NOMO-1 treated with DMSO at 0.1 percent for 48 hours (cell line): ENCODE data around the gene CAV3.

Experiments used
- DNase-seq: peaks from one replicate; lab custom pipeline; 2025; ENCODE audit not compliant: unreplicated experiment; lab: John Stamatoyannopoulos, UW

Gene CAV3

DNA sequence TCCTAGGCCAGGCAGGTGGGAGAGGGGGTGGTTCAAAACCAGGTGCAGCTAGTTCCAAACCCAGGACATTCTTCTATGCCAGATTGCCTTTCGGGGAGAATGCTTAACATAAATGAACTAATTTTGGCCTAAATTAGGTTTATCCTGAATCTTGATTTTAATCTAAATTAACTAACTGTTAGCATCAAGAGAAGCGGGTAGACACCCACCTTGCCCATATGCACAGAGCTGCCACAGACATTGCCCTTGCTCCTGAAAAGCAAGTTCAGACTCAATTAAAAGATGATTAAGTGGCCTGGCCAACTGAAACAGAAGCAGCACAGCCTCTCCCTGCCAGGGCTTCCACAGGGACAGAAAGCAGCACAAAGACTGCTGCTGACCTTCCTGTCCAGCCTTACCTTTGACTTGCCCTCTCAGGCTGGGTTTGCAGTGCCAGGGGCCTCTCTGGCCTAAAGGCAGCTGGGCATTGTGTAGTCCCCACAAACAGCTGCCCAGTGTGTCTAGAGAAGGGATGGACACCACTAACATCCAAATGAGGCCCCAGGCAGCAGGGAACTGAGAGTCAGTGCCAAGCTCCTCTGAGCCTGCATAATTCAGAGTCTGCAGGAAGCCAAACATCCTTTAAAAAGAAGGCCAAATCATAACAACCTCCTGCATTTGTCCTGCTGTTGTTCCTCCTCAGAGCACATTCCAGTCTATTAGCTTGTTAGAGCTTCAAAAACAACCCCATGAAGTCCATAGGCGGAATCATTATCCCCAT is 51.3 kb downstream of the CAV3 start:
- DNase-seq, result no peak

DNA sequence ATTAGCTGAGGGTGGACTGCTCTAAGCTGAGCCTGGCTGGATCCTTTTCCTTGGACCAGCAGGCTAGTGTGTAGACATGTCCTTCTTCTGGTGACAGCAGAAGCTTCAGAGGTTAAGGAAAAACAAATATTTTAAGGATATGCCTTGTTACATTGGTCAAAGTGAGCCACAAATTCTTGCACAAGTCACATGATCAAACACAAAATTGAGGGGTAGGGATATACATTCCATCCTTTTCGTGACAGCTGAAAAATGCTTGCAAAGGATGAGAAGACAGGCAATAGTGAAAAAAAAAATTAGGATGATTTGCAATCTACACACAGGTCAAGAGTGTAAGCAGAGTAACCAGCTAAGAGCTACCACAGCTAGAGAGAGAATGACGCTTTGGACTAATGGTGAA is 56.9 kb downstream of the CAV3 start:
- no peak for DNase-seq

DNA sequence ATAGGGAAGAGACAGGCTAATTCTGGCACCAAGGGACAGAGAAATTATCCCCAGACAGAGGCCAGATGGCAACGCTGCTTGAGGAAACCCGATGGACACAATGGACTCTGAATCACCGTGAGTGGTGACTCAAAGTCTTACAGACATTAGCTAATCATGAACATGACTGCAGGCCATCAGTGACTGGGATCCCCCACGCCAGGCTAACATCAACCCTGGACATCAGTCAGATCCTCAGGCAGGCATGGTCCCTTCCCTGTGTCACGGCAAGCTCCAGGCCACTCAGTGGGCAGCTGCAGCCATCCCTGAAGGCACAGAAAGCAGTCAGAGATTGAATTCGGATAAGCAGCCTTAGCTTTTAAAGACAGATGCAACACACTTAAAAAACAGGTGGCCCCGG is 59.6 kb downstream of the CAV3 start:
- DNase-seq, result no peak

DNA sequence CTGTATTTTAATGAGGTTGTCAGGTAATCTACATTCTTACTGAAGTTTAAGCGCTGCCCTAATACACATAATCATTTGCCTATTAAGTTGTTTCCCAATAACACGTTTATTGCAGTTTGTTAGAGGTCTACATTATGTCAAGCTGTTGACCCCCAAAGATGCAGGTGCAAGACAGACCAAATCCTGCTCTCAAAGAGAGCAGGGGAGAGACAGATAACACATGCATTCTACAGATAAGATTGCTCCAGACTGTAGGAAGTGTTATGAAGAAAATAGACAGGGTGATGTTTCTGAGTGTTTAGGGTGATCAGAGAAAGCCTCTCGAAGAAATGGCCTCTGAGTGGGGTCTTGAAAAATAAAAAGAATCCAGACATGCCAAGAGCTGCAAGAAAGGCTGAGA is 60.6 kb downstream of the CAV3 start:
- DNase-seq, result no peak
